HCT116 (cell line): ENCODE results near the gene SLC27A3. TPM values are rescaled to one million over a fixed set of nuclear protein-coding genes. Genes with fewer than 3 reads are reported as not detected.
A peak's percentile ranks its signal among the peaks of the same experiment; 100 is the strongest.

Experiments
- ATAC-seq: fragments of 200-7000 bp; cut with Tn5 transposase; 2 replicates; pipeline ENCODE4 v1.9.1; 2020; ENCODE audit warnings: mild to moderate bottlenecking, moderate library complexity
- BruUV-seq: library from RNA; stranded (reverse); fragments of 400-500 nt; replicated peaks from 2 replicates; lab custom pipeline; 2021; lab: Mats Ljungman, UMichigan
- CTCF ChIA-PET: fragments of 300-600 bp; sonication (Branson Sonifier 250); formaldehyde crosslinking; loops from one replicate; lab custom pipeline; 2021; ENCODE audit warnings: antibody characterized with exemption; lab: Charles Lee
- POLR2A ChIA-PET: fragments of 300-600, 350-600 bp; sonication (Branson Sonifier 250); formaldehyde crosslinking; loops from one replicate; lab custom pipeline; 2021; ENCODE audit warnings: antibody characterized with exemption; lab: Charles Lee
- RAD21 ChIA-PET, 2 experiments: fragments of 300-600 bp; sonication (Branson Sonifier 250); formaldehyde crosslinking; loops; one replicate each; lab custom pipeline; 2023; ENCODE audit warnings: low total read pairs in 2 of 2; ENCODE audit not compliant: uncharacterized antibody in 2 of 2, unreplicated experiment in 2 of 2, low non-redundant PET in 1 of 2; lab: Charles Lee
- DNase-seq: peaks from one replicate; pipeline ENCODE4 v3.0.0-alpha.2; 2010; ENCODE audit warnings: low read depth, low spot score
- H2AFZ ChIP-seq: fragments of 200-600 bp; shearing (Covaris generic), sonication (generic); 2 replicates; pipeline ENCODE4 v1.6.1; 2017; ENCODE audit warnings: low read depth, mixed run types, mixed read lengths, antibody characterized with exemption, low read length; ENCODE audit not compliant: poor library complexity, severe bottlenecking
- H3K27ac ChIP-seq: 2 replicates; pipeline ENCODE4 v1.5.1; 2012; ENCODE audit warnings: low read depth, low read length
- H3K27me3 ChIP-seq: fragments of 200-600 bp; sonication (generic); 2 replicates; pipeline ENCODE4 v1.6.1; 2016; ENCODE audit warnings: mixed run types, low read length, mixed read lengths; ENCODE audit not compliant: insufficient read depth
- H3K36me3 ChIP-seq, 2 experiments: fragments of 200-500 bp in 1 of 2; fragments of 200-600 bp in 1 of 2; sonication (Bioruptor generic) in 1 of 2; sonication (generic) in 1 of 2; 2 replicates each; pipeline versions ENCODE4 v1.5.1 to v1.6.1; 2014 to 2016; ENCODE audit warnings: low read length in 2 of 2, inconsistent platforms in 1 of 2, mixed read lengths in 1 of 2, mixed run types in 1 of 2; ENCODE audit not compliant: insufficient read depth in 2 of 2, control insufficient read depth in 1 of 2
- H3K4me1 ChIP-seq, 2 experiments: fragments of 200-600 bp in 1 of 2; sonication (generic) in 1 of 2; 2 replicates each; pipeline versions ENCODE4 v1.5.1 to v1.6.1; 2012 to 2017; ENCODE audit warnings: low read length in 2 of 2, inconsistent platforms in 1 of 2, mild to moderate bottlenecking in 1 of 2, mixed read lengths in 1 of 2, mixed run types in 1 of 2, moderate library complexity in 1 of 2; ENCODE audit not compliant: insufficient read depth in 2 of 2, control insufficient read depth in 1 of 2
- H3K4me2 ChIP-seq: fragments of 200-600 bp; sonication (generic); 2 replicates; pipeline ENCODE4 v1.6.1; 2017; ENCODE audit warnings: mixed run types, low read length, mixed read lengths
- H3K4me3 ChIP-seq, 2 experiments: fragments of 200-600 bp in 1 of 2; sonication (generic) in 1 of 2; replicated peaks in 1 of 2; 2 replicates each; pipeline ENCODE4 v1.5.1; 2011 to 2016; ENCODE audit warnings: low read length in 2 of 2, control low read depth in 1 of 2, low read depth in 1 of 2, mild to moderate bottlenecking in 1 of 2, mixed read lengths in 1 of 2, mixed run types in 1 of 2
- H3K79me2 ChIP-seq: fragments of 200-600 bp; sonication (generic); 2 replicates; pipeline ENCODE4 v1.6.1; 2017; ENCODE audit warnings: mild to moderate bottlenecking, mixed run types, low read length, moderate library complexity, mixed read lengths; ENCODE audit not compliant: insufficient read depth
- H3K9ac ChIP-seq: fragments of 200-600 bp; sonication (generic); 2 replicates; pipeline ENCODE4 v1.6.1; 2016; ENCODE audit warnings: low read length, mixed read lengths
- H3K9me2 ChIP-seq: fragments of 200-600 bp; sonication (generic), shearing (Covaris generic); 2 replicates; pipeline ENCODE4 v1.6.1; 2017; ENCODE audit warnings: mixed run types, mild to moderate bottlenecking, moderate library complexity; ENCODE audit not compliant: insufficient read depth
- H3K9me3 ChIP-seq, 2 experiments: fragments of 200-500 bp in 1 of 2; fragments of 200-600 bp in 1 of 2; sonication (Bioruptor generic) in 1 of 2; sonication (generic) in 1 of 2; 2 replicates each; pipeline ENCODE4 v1.6.1; 2014 to 2017; ENCODE audit warnings: low read length in 2 of 2, mixed read lengths in 2 of 2, inconsistent platforms in 1 of 2, low read depth in 1 of 2, mild to moderate bottlenecking in 1 of 2, mixed run types in 1 of 2, moderate library complexity in 1 of 2; ENCODE audit not compliant: control insufficient read depth in 1 of 2, insufficient read depth in 1 of 2
- H4K20me1 ChIP-seq: fragments of 200-600 bp; sonication (generic), shearing (Covaris generic); 2 replicates; pipeline ENCODE4 v1.6.1; 2017; ENCODE audit warnings: mixed run types, mild to moderate bottlenecking, moderate library complexity; ENCODE audit not compliant: insufficient read depth
- EZH2 ChIP-seq: fragments of 200-600 bp; sonication (generic); IDR thresholded peaks from 2 replicates; pipeline ENCODE4 v1.6.1; 2017; ENCODE audit warnings: antibody characterized with exemption, mixed run types
- EZH2phosphoT487 ChIP-seq: fragments of 200-600 bp; IDR thresholded peaks from 2 replicates; pipeline ENCODE4 v1.6.1; 2018; ENCODE audit warnings: antibody characterized with exemption, borderline replicate concordance
- POLR2A ChIP-seq: IDR thresholded peaks from 2 replicates; pipeline ENCODE4 v1.7.0; 2011; ENCODE audit warnings: borderline replicate concordance; ENCODE audit not compliant: insufficient read depth, insufficient read length; ENCODE audit errors: extremely low read depth
- POLR2AphosphoS5 ChIP-seq: IDR thresholded peaks from 2 replicates; pipeline ENCODE4 v1.6.1; 2011; ENCODE audit warnings: mild to moderate bottlenecking, low read depth, low read length, moderate library complexity
- intact Hi-C: fragments of 100-400 bp; cut with micrococcal nuclease; formaldehyde crosslinking; loops from 2 replicates; pipeline ENCODE4 v1.10.0; 2022
- total RNA-seq: library from RNA; stranded (reverse); gene quantifications from one replicate; pipeline ENCODE4 v1.2.1, GENCODE V29; 2021; ENCODE audit not compliant: unreplicated experiment

SLC27A3 gene
- total RNA-seq, 1 experiment from 2014 or later: 14.3 TPM

GRCh38 chr1:153791648-153792253 is 16.5 kb downstream of the SLC27A3 start:
- Histone ChIP-seq H4K20me1 (no peaks in the 10 kb centered on the region), H3K27ac (no peak overlapping the region), H3K4me3 (no peak overlapping the region), H3K9me3 (no peaks in the 10 kb centered on the region), H3K27me3 (no peaks in the 10 kb centered on the region), H3K9me2 (no peaks in the 10 kb centered on the region), H3K4me2 (no peak overlapping the region), H2AFZ (no peak overlapping the region), H3K79me2 (no peaks in the 10 kb centered on the region), H3K4me1 (peaks cover 0 to 8% of the 10 kb centered on the region in 2 experiments; a peak in 1 of 4 replicates), H3K36me3 (no peaks in the 10 kb centered on the region), H3K9ac (no peak overlapping the region)
- DNase-seq: no peak
- ChIA-PET POLR2A (no interaction called here), CTCF (no interaction called here), RAD21 (no interaction called here)
- intact Hi-C loops: no loop called here
- TF ChIP-seq POLR2AphosphoS5 (no peak), EZH2 (no peak), EZH2phosphoT487 (no peak)
- ATAC-seq: peak; percentile 40
- no TSS peak for BruUV-seq

- no peak overlapping the region for H3K4me2 ChIP-seq
- no peak overlapping the region for H2AFZ ChIP-seq
- no peak overlapping the region for H3K4me3 ChIP-seq
- H3K79me2 ChIP-seq: no peaks in the 10 kb centered on the region
- ChIA-PET RAD21 (no interaction called here), CTCF (no interaction called here), POLR2A (interaction anchor here (0.5 kb wide), 1 partner anchor 172 kb away, joined by 3 read pairs; no protein-coding TSS in a partner anchor)
- no peaks in the 10 kb centered on the region for H3K9me2 ChIP-seq
- H3K9me3 ChIP-seq: no peaks in the 10 kb centered on the region
- no peak overlapping the region for H3K9ac ChIP-seq
- no peak overlapping the region for H3K27ac ChIP-seq
- no peak for TF ChIP-seq POLR2A
- intact Hi-C loops: no loop called here
- ATAC-seq: no peak
- BruUV-seq: no TSS peak
- H3K4me1 ChIP-seq: peaks cover 0 to 8% of the 10 kb centered on the region in 2 experiments; a peak in 1 of 4 replicates
- no peaks in the 10 kb centered on the region for H3K36me3 ChIP-seq
- H3K27me3 ChIP-seq: no peaks in the 10 kb centered on the region
- DNase-seq: no peak
- no peaks in the 10 kb centered on the region for H4K20me1 ChIP-seq
Measured at GRCh38 chr1:153792631-153793041, 17.4 kb downstream of the SLC27A3 start.
